Fibroblast of the aortic adventitia (primary cell): ENCODE results near the gene EPHB3. TPM values are rescaled to one million over a fixed set of nuclear protein-coding genes. Genes with fewer than 3 reads are reported as not detected.
A peak's percentile ranks its signal among the peaks of the same experiment; 100 is the strongest.

Experiments
- DNase-seq: peaks from one replicate; pipeline ENCODE4 v3.0.0-alpha.2; 2010; ENCODE audit warnings: low read depth
- H3K4me3 ChIP-seq: 2 replicates; pipeline ENCODE4 v1.5.1; 2011; ENCODE audit warnings: low read depth, mild to moderate bottlenecking, control low read depth, low read length, moderate library complexity
- CTCF ChIP-seq: IDR thresholded peaks from 2 replicates; pipeline ENCODE4 v1.5.1; 2011; ENCODE audit warnings: mild to moderate bottlenecking, low read length, control low read depth, inconsistent platforms; ENCODE audit not compliant: insufficient read depth
- total RNA-seq: library from RNA; depleted of rRNA; stranded (reverse); fragments of >200 nt; gene quantifications from 2 replicates; pipeline ENCODE4 v1.2.3, GENCODE V29; 2012; ENCODE audit warnings: low replicate concordance

EPHB3 gene
- total RNA-seq, 1 donor: 2.5 TPM

GRCh38 chr3:184593220-184593927, 31.8 kb downstream of the EPHB3 start:
- no peak for TF ChIP-seq CTCF
- no peak overlapping the region for H3K4me3 ChIP-seq
- peak; percentile 20 for DNase-seq

GRCh38 chr3:184593928-184594303, 32.3 kb downstream of the EPHB3 start:
- no peak overlapping the region for H3K4me3 ChIP-seq
- DNase-seq: no peak
- TF ChIP-seq CTCF: no peak

DNA sequence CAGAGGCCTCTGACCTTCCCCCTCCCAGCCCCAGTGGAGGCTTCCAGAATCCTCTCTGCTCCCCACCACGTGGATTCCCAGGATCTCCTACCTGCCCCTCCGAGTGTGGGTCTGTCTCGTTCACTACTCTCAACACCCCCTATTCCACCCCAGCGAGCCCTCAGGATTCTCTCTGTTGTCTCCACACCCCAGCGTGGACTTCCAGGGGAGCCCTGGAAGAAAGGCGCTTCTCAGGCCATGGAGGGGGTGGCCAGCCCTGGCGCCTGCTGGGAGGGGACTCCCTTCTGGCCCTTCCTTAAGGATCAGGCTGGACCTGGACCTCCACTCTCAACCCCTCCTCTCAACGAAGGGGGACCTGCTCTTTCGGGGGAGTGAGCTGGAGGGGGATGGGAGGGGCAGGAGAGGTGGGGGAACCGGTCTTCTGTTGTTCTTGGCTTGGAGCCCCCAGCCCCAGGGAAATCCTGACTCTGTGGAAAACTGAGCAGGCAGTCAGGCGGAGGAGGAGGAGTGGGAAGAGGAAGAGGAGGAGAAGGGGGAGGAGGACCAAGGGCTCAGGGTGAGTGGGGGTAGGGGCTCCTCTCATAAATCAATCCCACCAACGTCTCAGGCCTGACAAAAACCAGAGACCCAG, 32.9 kb downstream of the EPHB3 start:
- no peak for DNase-seq
- no peak overlapping the region for H3K4me3 ChIP-seq
- TF ChIP-seq CTCF: no peak

- no peak for TF ChIP-seq CTCF
These were observed 34.1 kb downstream of the EPHB3 start for GRCh38 chr3:184595726-184596125.

GRCh38 chr3:184596233-184596632, 34.6 kb downstream of the EPHB3 start:
- no peak for DNase-seq
- TF ChIP-seq CTCF: no peak
- H3K4me3 ChIP-seq: no peak overlapping the region

More at GRCh38 chr3:184595726-184596125, 34.1 kb downstream of the EPHB3 start:
- H3K4me3 ChIP-seq: no peak overlapping the region
- DNase-seq: no peak

GRCh38 chr3:184596886-184597575, 35.4 kb downstream of the EPHB3 start:
- TF ChIP-seq CTCF: no peak
- no peak overlapping the region for H3K4me3 ChIP-seq
- DNase-seq: no peak
